Esophagus (tissue), 2 donors: ENCODE data around the gene AQP10. TPM values are rescaled to one million over a fixed set of nuclear protein-coding genes. Genes with fewer than 3 reads are reported as not detected.
"Not testable (repeated sequence)": the region's sequence is repeated elsewhere in the genome, so short reads cannot be mapped to it uniquely, and the experiment has no call there.

Experiments used
- H3K27ac ChIP-seq, 2 donors: one replicate each; pipeline ENCODE4 v1.5.1; 2013; ENCODE audit warnings: low read depth in 2 of 2, mild to moderate bottlenecking in 2 of 2, inconsistent platforms in 1 of 2, low read length in 1 of 2, moderate library complexity in 1 of 2
- H3K27me3 ChIP-seq, 2 donors: one replicate each; pipeline ENCODE4 v1.6.1; 2013; ENCODE audit warnings: low read length in 2 of 2, control low read depth in 1 of 2, mild to moderate bottlenecking in 1 of 2; ENCODE audit not compliant: insufficient read depth in 2 of 2, control insufficient read depth in 1 of 2
- H3K36me3 ChIP-seq, 2 donors: one replicate each; pipeline ENCODE4 v1.6.1; 2013; ENCODE audit warnings: low read length in 1 of 2; ENCODE audit not compliant: control insufficient read depth in 2 of 2, insufficient read depth in 2 of 2
- H3K4me1 ChIP-seq, 2 donors: one replicate each; pipeline ENCODE4 v1.6.1; 2013; ENCODE audit warnings: low read length in 1 of 2; ENCODE audit not compliant: control insufficient read depth in 2 of 2, insufficient read depth in 2 of 2
- H3K4me3 ChIP-seq, 2 donors: one replicate each; pipeline ENCODE4 v1.5.1; 2013; ENCODE audit warnings: low read length in 2 of 2, mild to moderate bottlenecking in 2 of 2, low read depth in 1 of 2, moderate library complexity in 1 of 2
- H3K9me3 ChIP-seq, 2 donors: one replicate each; pipeline ENCODE4 v1.6.1; 2013; ENCODE audit warnings: mild to moderate bottlenecking in 2 of 2, low read depth in 1 of 2, low read length in 1 of 2, moderate library complexity in 1 of 2; ENCODE audit not compliant: control insufficient read depth in 2 of 2, insufficient read depth in 1 of 2
- WGBS, 2 donors: extraction: QIAGEN DNeasy Blood & Tissue Kit; methylation state at CpG; one replicate each; pipeline ENCODE4 v1.1.7; 2013; 5-methylcytosine and 5-hydroxymethylcytosine counted together
- polyA plus RNA-seq, 2 donors: library from polyadenylated mRNA; stranded (reverse); fragments of 200-250 nt; gene quantifications; one replicate each; pipeline ENCODE4 v1.2.3, GENCODE V29; 2013
- donor health status: healthy with polysubstance abuse.
- donor health status: Bipolar disorder and iron deficiency.

AQP10 gene
- polyA plus RNA-seq, 2 donors: 0.02 TPM; not detected in 1

GRCh38 chr1:154341366-154341765, 20.5 kb downstream of the AQP10 start:
- not testable (repeated sequence) for H3K9me3 ChIP-seq
- H3K36me3 ChIP-seq: peaks cover 9 to 29% of the 10 kb centered on the region in 2 donors

GRCh38 chr1:154342132-154342531, 21.2 kb downstream of the AQP10 start:
- H3K9me3 ChIP-seq: no peaks in the 10 kb centered on the region
- H3K27ac ChIP-seq: peak overlapping the region in 1 of 2 donors; percentile 39
- H3K4me1 ChIP-seq: peaks cover 0 to 3% of the 10 kb centered on the region in 2 donors
- no peak overlapping the region for H3K4me3 ChIP-seq
- 80 to 84% methylated on average over 7 of the region's 7 CpGs for WGBS, 2 donors
- no peaks in the 10 kb centered on the region for H3K27me3 ChIP-seq
- H3K36me3 ChIP-seq: peaks cover 13 to 31% of the 10 kb centered on the region in 2 donors

More at GRCh38 chr1:154341366-154341765, 20.5 kb downstream of the AQP10 start:
- not testable (repeated sequence) for H3K27ac ChIP-seq, H3K4me3 ChIP-seq, H3K4me1 ChIP-seq, H3K27me3 ChIP-seq
- 95 to 96% methylated on average over 9 of the region's 9 CpGs for WGBS, 2 donors

- H3K4me1 ChIP-seq: peaks cover 0 to 3% of the 10 kb centered on the region in 2 donors
- H3K36me3 ChIP-seq: peaks cover 13 to 27% of the 10 kb centered on the region in 2 donors
- peak overlapping the region in 1 of 2 donors; percentile 39 for H3K27ac ChIP-seq
- no peaks in the 10 kb centered on the region for H3K9me3 ChIP-seq
- H3K27me3 ChIP-seq: no peaks in the 10 kb centered on the region
- H3K4me3 ChIP-seq: no peak overlapping the region
- WGBS, 2 donors: 73 to 78% methylated on average over 21 of the region's 21 CpGs
Observed at GRCh38 chr1:154342836-154343472, 22.1 kb downstream of the AQP10 start.

- Histone ChIP-seq H3K36me3 (peaks cover 19 to 36% of the 10 kb centered on the region in 2 donors), H3K27ac (no peak overlapping the region), H3K4me3 (no peak overlapping the region), H3K27me3 (no peaks in the 10 kb centered on the region), H3K4me1 (peaks cover 0 to 3% of the 10 kb centered on the region in 2 donors), H3K9me3 (no peaks in the 10 kb centered on the region)
- WGBS, 2 donors: 78 to 80% methylated on average over 12 of the region's 12 CpGs
Observed at GRCh38 chr1:154344977-154345837, 24.3 kb downstream of the AQP10 start.

- H3K27ac ChIP-seq: no peak overlapping the region
- no peaks in the 10 kb centered on the region for H3K9me3 ChIP-seq
- H3K36me3 ChIP-seq: peaks cover 19 to 34% of the 10 kb centered on the region in 2 donors
- H3K4me1 ChIP-seq: peaks cover 0 to 3% of the 10 kb centered on the region in 2 donors
- WGBS, 2 donors: 89 to 90% methylated on average over 15 of the region's 15 CpGs
- H3K4me3 ChIP-seq: no peak overlapping the region
- H3K27me3 ChIP-seq: no peaks in the 10 kb centered on the region
Observed at GRCh38 chr1:154346276-154346917, 25.5 kb downstream of the AQP10 start.

- 85 to 88% methylated on average over 3 of the region's 3 CpGs for WGBS, 2 donors
- Histone ChIP-seq H3K4me1 (peaks cover 0 to 10% of the 10 kb centered on the region in 2 donors), H3K36me3 (peaks cover 19 to 32% of the 10 kb centered on the region in 2 donors)
Observed at GRCh38 chr1:154347961-154348360, 27.1 kb downstream of the AQP10 start.

GRCh38 chr1:154348429-154349076, 27.7 kb downstream of the AQP10 start:
- Histone ChIP-seq H3K4me3 (no peak overlapping the region), H3K27me3 (no peaks in the 10 kb centered on the region), H3K36me3 (peaks cover 19 to 30% of the 10 kb centered on the region in 2 donors), H3K4me1 (peaks cover 0 to 10% of the 10 kb centered on the region in 2 donors), H3K9me3 (no peaks in the 10 kb centered on the region), H3K27ac (no peak overlapping the region)
- 92% methylated on average over 26 to 27 of the region's 27 CpGs for WGBS, 2 donors

More at GRCh38 chr1:154347961-154348360, 27.1 kb downstream of the AQP10 start:
- no peaks in the 10 kb centered on the region for H3K9me3 ChIP-seq
- H3K27me3 ChIP-seq: no peaks in the 10 kb centered on the region
- H3K27ac ChIP-seq: no peak overlapping the region
- H3K4me3 ChIP-seq: no peak overlapping the region

- H3K27ac ChIP-seq: no peak overlapping the region
- H3K36me3 ChIP-seq: peaks cover 19 to 24% of the 10 kb centered on the region in 2 donors
- H3K9me3 ChIP-seq: no peaks in the 10 kb centered on the region
- H3K4me3 ChIP-seq: no peak overlapping the region
- whole genome bisulfite sequencing, 2 donors: 77 to 79% methylated on average over 6 to 7 of the region's 7 CpGs
- peaks cover 0 to 7% of the 10 kb centered on the region in 2 donors for H3K4me1 ChIP-seq
- H3K27me3 ChIP-seq: no peaks in the 10 kb centered on the region
Observed at GRCh38 chr1:154349121-154349520, 28.2 kb downstream of the AQP10 start.

- Histone ChIP-seq H3K27me3 (no peaks in the 10 kb centered on the region), H3K27ac (no peak overlapping the region), H3K4me3 (no peak overlapping the region), H3K36me3 (peaks cover 15 to 21% of the 10 kb centered on the region in 2 donors), H3K9me3 (no peaks in the 10 kb centered on the region), H3K4me1 (peaks cover 0 to 7% of the 10 kb centered on the region in 2 donors)
- 72 to 80% methylated on average over 4 of the region's 4 CpGs for WGBS, 2 donors
Observed at GRCh38 chr1:154350383-154350782, 29.5 kb downstream of the AQP10 start.
